BJ (cell line): Measurements from ENCODE around the gene DLGAP1. TPM values are rescaled to one million over a fixed set of nuclear protein-coding genes. Genes with fewer than 3 reads are reported as not detected.
A peak's percentile ranks its signal among the peaks of the same experiment; 100 is the strongest.

Experiments
- CTCF ChIA-PET: fragments of 350-600 bp; formaldehyde crosslinking; extraction: SDS; loops from one replicate; lab custom pipeline; 2021; ENCODE audit warnings: antibody characterized with exemption, inconsistent platforms; lab: Yijun Ruan, JAX
- POLR2A ChIA-PET: fragments of 300-600 bp; sonication (Branson Sonifier 250); formaldehyde crosslinking; extraction: SDS; loops from one replicate; lab custom pipeline; 2021; ENCODE audit warnings: antibody characterized with exemption; lab: Charles Lee
- DNase-seq: peaks from one replicate; pipeline ENCODE4 v3.0.0-alpha.2; 2011; ENCODE audit warnings: low read depth
- H3K27me3 ChIP-seq: 2 replicates; pipeline ENCODE4 v1.6.0; 2011; ENCODE audit warnings: low read length; ENCODE audit not compliant: control insufficient read depth, insufficient read depth
- H3K36me3 ChIP-seq: 2 replicates; pipeline ENCODE4 v1.5.1; 2011; ENCODE audit warnings: low read length; ENCODE audit not compliant: control insufficient read depth, insufficient read depth
- H3K4me3 ChIP-seq: 2 replicates; pipeline ENCODE4 v1.5.1; 2011; ENCODE audit warnings: low read depth, mild to moderate bottlenecking, control low read depth, low read length
- polyA plus RNA-seq: library from polyadenylated mRNA; depleted of rRNA; stranded (reverse); fragments of >200 nt; gene quantifications from 2 replicates; pipeline ENCODE4 v1.2.3, GENCODE V29; 2011
- TF ChIP-seq, protein P1 (sequence below): IDR thresholded peaks from 2 replicates; pipeline ENCODE4 v1.5.1; 2011; ENCODE audit warnings: low read depth, mild to moderate bottlenecking, control low read depth, inconsistent platforms, low read length, moderate library complexity; ENCODE audit not compliant: insufficient read depth

DLGAP1 gene
- polyA plus RNA-seq, 1 experiment, result 0.02 TPM

DNA sequence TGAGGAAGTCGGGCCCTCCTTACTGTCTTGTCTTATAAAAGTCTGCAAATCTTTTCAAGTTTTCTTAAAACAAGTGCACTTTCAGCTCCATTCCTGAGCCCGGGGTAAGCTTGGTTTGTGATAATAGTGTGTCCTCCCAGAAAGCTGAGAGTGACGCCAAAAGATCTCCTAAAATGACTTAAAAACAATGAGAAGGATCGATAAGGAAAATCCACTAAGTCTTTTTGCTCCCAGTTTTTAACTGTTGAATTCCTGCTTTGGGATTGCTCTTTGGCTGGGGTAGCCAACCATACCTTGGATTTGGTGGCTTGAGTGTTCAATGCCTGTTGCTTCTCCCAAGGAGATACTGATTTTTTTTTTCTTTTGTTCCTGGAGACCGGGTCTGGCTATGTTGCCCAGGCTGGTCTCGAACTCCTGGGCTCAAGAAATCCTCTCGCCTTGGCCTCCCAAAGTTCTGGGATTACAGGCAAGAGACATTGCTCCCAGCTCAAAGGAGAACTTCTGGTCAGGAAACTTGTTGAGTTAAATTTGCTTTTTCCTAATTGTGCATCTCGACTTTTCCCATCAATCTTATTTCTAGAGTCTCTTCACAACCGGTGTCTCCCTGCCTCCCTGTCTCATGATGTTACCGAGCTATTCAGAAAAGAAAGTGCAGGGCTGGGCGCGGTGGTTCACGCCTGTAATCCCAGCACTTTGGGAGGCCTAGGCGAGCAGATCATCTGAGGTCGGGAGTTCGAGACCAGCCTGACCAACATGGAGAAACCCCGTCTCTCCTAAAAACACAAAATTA, 1002.2 kb downstream of the DLGAP1 start:
- TF ChIP-seq, protein P1, sequence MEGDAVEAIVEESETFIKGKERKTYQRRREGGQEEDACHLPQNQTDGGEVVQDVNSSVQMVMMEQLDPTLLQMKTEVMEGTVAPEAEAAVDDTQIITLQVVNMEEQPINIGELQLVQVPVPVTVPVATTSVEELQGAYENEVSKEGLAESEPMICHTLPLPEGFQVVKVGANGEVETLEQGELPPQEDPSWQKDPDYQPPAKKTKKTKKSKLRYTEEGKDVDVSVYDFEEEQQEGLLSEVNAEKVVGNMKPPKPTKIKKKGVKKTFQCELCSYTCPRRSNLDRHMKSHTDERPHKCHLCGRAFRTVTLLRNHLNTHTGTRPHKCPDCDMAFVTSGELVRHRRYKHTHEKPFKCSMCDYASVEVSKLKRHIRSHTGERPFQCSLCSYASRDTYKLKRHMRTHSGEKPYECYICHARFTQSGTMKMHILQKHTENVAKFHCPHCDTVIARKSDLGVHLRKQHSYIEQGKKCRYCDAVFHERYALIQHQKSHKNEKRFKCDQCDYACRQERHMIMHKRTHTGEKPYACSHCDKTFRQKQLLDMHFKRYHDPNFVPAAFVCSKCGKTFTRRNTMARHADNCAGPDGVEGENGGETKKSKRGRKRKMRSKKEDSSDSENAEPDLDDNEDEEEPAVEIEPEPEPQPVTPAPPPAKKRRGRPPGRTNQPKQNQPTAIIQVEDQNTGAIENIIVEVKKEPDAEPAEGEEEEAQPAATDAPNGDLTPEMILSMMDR, result no peak
- Histone ChIP-seq H3K36me3 (peaks cover 8% of the 10 kb centered on the region), H3K27me3 (no peaks in the 10 kb centered on the region), H3K4me3 (peak overlapping the region; percentile 96)
- ChIA-PET CTCF (interaction anchor here (0.7 to 5.7 kb wide), 9 partner anchors 14 to 213 kb away, joined by 3 to 53 read pairs (median 8); no protein-coding TSS in a partner anchor), POLR2A (interaction anchor here (0.6 to 0.7 kb wide), 5 partner anchors 46 to 214 kb away, joined by 3 to 10 read pairs (median 4); no protein-coding TSS in a partner anchor)
- no peak for DNase-seq

DNA sequence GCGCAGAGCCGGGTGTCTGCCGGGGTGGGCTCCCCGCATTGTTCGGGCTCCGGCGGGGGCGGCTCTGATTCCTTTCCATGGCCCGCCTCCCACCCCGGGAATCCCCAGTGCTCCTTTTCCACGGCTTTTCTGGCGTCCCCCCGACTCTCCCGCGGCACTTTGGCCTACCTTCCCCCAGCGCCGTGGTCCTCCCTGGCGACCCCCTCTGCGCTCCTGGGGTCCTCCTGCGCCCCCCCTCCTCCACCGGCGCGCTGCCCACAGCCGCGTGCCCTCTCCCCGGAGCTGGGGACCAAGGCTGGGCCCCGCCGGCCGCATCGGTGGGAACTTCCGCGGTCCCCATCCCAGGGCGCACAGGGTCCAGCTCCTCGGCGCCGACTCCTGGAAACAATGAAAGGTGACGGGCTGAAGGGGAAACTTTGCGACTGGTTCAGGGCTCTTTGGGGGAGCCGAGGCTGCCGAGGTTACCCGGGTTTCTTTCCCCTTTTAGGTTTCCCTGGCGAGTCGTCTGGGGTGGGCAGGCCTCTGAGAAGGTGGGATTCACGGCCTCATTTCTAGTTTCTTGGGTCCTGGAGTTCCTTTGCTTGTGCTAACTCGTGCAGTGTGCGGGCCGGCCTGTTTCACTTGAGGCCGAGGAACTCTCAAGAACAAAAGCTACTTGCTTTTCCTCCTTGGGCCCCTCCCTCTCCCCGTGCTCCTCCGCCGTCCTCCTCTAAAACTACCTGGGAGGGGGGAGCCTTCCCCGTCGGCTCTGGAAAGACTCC, 1002.9 kb downstream of the DLGAP1 start:
- no peaks in the 10 kb centered on the region for H3K27me3 ChIP-seq
- peak overlapping the region; percentile 96 for H3K4me3 ChIP-seq
- ChIA-PET CTCF (interaction anchor here (0.7 to 5.7 kb wide), 7 partner anchors 128 to 214 kb away, joined by 3 to 53 read pairs (median 8); no protein-coding TSS in a partner anchor), POLR2A (interaction anchor here (0.7 kb wide), 1 partner anchor 214 kb away, joined by 3 read pairs; no protein-coding TSS in a partner anchor)
- H3K36me3 ChIP-seq, result peaks cover 2% of the 10 kb centered on the region
- TF ChIP-seq, protein P1, result no peak
- no peak for DNase-seq

DNA sequence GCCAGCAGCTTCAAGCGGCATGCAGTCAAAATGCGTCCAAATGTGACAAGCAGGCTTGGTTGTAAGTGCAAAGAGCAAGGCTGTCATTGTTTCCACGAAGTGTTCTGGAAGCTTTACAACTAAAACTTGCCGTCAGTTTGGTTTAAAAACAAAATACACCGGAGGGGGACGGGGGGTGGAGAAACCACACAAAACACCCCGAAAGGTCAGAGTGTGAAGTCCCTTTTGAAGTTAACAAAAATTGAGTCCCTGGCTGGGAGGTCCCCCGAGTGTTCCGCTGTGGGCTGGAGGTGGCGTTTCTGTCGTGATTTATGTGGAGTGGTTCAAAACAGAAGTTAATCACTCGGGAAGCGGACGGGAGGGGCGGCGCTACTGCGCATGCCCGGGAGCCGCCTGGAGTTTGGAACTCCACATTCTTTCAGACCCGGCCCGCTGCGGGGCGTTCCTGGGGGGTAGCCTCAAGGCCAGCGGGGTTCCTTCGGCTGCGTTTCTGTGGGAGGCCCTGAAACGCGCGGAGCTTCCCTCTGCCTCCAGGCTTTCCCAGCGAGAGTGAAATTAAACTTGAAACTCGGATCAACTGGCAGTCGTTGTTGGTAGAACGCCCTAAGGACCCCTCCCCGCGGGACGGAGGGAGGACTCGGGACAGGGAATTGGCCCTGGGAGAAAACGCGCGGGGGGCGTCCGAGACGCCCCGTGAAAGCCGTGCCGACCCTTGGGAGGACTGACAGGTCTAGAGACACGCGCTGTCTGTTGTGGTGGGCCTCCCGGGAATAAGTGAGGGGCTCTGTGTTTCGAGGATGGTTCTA, 1003.7 kb downstream of the DLGAP1 start:
- TF ChIP-seq, protein P1, result no peak
- H3K27me3 ChIP-seq, result no peaks in the 10 kb centered on the region
- POLR2A ChIA-PET, result interaction anchor here (0.6 to 0.7 kb wide), 2 partner anchors 15 to 173 kb away, joined by 4 read pairs; no protein-coding TSS in a partner anchor

DNA sequence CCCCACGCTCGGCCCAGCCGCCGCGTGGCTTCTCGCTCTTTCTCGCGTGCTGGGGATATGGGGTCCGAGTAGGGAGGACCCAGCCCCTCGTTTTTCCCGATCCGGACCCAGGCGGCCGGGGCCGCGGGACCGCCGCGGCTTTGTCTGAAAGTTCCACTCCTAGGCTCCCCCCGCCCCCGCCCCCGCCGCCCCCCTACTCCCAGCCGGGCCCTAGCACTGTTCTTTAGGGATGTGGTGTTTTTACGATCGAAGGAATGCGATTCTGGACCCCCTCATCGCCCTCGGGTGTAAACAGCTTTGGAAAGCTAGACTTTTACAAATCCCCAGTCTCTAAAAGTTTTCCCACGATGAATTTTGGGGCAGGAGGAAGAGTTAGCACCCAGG, 1004.3 kb downstream of the DLGAP1 start:
- H3K27me3 ChIP-seq, result no peaks in the 10 kb centered on the region
- no peak for DNase-seq
- H3K4me3 ChIP-seq, result peak overlapping the region; percentile 96
- POLR2A ChIA-PET, result interaction anchor here (0.6 kb wide), 1 partner anchor 16 kb away, joined by 4 read pairs; no protein-coding TSS in a partner anchor
- TF ChIP-seq, protein P1, result no peak
- CTCF ChIA-PET, result interaction anchor here (1.0 to 5.7 kb wide), 3 partner anchors 134 to 169 kb away, joined by 5 to 53 read pairs (median 43); no protein-coding TSS in a partner anchor
- no peaks in the 10 kb centered on the region for H3K36me3 ChIP-seq

More for the DNA sequence above, 1003.7 kb downstream of the DLGAP1 start:
- H3K36me3 ChIP-seq, result no peaks in the 10 kb centered on the region
- H3K4me3 ChIP-seq, result peak overlapping the region; percentile 96
- DNase-seq, result peak; percentile 69
- CTCF ChIA-PET, result interaction anchor here (0.8 to 5.7 kb wide), 6 partner anchors 134 to 215 kb away, joined by 3 to 53 read pairs (median 10); no protein-coding TSS in a partner anchor
